ENCODE data around the gene PPARA. TPM values are rescaled to one million over a fixed set of nuclear protein-coding genes. Genes with fewer than 3 reads are reported as not detected.

Gene PPARA
- total and polyA plus RNA-seq, 2 of the 4 experiments (the other 2 are of a cell fraction): 3.1 to 7.0 TPM

DNA sequence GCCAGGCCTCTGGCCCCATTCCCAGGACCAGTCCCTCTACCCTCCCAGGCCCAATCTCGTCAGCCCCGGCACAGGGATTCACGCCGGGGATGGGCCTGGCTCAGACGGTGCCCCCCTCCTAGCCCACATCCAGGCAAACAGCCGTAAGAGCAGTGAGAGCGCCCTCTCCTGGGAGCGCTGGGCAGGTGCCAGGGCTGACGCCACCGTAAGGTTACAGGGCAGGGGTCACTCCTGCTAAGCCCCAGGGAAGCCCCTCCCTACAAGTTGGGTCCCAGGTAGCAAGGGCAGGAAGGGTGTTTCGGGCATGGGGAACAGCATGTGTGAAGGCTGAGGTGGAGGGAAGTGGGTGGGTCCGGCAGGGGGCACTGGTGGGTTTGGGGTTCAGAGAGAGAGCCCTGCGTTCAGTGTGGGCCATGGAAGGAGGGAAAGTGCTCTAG lies 19.2 kb upstream of the PPARA start:
- no peak overlapping the region for H4K8ac ChIP-seq (ENCODE audit: low read depth in 2 of 2, low read length in 2 of 2)
- no peaks in the 10 kb centered on the region for H3K36me3 ChIP-seq (ENCODE audit: control insufficient read depth, insufficient read depth, low read length)
- no peaks in the 10 kb centered on the region for H4K20me1 ChIP-seq (ENCODE audit: insufficient read depth, low read length)
- H2BK15ac ChIP-seq (ENCODE audit: low read depth, low read length): no peak overlapping the region
- TF ChIP-seq, protein P1, sequence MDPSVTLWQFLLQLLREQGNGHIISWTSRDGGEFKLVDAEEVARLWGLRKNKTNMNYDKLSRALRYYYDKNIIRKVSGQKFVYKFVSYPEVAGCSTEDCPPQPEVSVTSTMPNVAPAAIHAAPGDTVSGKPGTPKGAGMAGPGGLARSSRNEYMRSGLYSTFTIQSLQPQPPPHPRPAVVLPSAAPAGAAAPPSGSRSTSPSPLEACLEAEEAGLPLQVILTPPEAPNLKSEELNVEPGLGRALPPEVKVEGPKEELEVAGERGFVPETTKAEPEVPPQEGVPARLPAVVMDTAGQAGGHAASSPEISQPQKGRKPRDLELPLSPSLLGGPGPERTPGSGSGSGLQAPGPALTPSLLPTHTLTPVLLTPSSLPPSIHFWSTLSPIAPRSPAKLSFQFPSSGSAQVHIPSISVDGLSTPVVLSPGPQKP (IDR thresholded peaks at IDR 0.05; ENCODE audit: borderline replicate concordance, low read depth, low read length): no peak
- no peak for TF ChIP-seq MXI1 (IDR thresholded peaks at IDR 0.05; ENCODE audit: borderline replicate concordance, low read depth, low read length)
- TF ChIP-seq, protein P2, sequence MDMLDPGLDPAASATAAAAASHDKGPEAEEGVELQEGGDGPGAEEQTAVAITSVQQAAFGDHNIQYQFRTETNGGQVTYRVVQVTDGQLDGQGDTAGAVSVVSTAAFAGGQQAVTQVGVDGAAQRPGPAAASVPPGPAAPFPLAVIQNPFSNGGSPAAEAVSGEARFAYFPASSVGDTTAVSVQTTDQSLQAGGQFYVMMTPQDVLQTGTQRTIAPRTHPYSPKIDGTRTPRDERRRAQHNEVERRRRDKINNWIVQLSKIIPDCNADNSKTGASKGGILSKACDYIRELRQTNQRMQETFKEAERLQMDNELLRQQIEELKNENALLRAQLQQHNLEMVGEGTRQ (IDR thresholded peaks at IDR 0.05; ENCODE audit: low read depth, low read length): no peak
- TF ChIP-seq, protein P3, sequence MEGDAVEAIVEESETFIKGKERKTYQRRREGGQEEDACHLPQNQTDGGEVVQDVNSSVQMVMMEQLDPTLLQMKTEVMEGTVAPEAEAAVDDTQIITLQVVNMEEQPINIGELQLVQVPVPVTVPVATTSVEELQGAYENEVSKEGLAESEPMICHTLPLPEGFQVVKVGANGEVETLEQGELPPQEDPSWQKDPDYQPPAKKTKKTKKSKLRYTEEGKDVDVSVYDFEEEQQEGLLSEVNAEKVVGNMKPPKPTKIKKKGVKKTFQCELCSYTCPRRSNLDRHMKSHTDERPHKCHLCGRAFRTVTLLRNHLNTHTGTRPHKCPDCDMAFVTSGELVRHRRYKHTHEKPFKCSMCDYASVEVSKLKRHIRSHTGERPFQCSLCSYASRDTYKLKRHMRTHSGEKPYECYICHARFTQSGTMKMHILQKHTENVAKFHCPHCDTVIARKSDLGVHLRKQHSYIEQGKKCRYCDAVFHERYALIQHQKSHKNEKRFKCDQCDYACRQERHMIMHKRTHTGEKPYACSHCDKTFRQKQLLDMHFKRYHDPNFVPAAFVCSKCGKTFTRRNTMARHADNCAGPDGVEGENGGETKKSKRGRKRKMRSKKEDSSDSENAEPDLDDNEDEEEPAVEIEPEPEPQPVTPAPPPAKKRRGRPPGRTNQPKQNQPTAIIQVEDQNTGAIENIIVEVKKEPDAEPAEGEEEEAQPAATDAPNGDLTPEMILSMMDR (conservative IDR thresholded peaks at IDR 0.05; ENCODE audit: low read depth, low read length): peak; percentile 25; the same call in 1 of the 2 replicates
- H3K27me3 ChIP-seq (ENCODE audit: control insufficient read depth, insufficient read depth, low read length): no peaks in the 10 kb centered on the region; the same call in 1 of the 2 replicates
- H2BK20ac ChIP-seq (ENCODE audit: low read depth, low read length): no peak overlapping the region
- POLR2A ChIA-PET (ENCODE audit: unreplicated experiment): no interaction called here
- no peak overlapping the region for H3K4me3 ChIP-seq (ENCODE audit: insufficient read depth, low read depth, low read length)
- in situ Hi-C loops (cut with MboI; ENCODE audit: low sequenced_read_pairs): loop anchor here (25.0 kb wide), 1 partner anchor 406 kb away; the partner anchor contains the start of gene CELSR1
- no peak overlapping the region for H2AFZ ChIP-seq (replicated peaks; ENCODE audit: low read length, poor library complexity)
- no peak overlapping the region for H3K56ac ChIP-seq (ENCODE audit: extremely low read depth, insufficient read depth, low read length)
- no peak overlapping the region for H3K23ac ChIP-seq (ENCODE audit: low read depth, low read length)
- H2BK120ac ChIP-seq (ENCODE audit: low read depth, low read length): no peak overlapping the region
- H3K79me1 ChIP-seq (ENCODE audit: low read depth in 1 of 2, low read length in 2 of 2): no peaks in the 10 kb centered on the region
- no peak overlapping the region for H3K4me2 ChIP-seq (ENCODE audit: low read depth, low read length)
- H2BK5ac ChIP-seq (ENCODE audit: low read depth, low read length, poor library complexity, severe bottlenecking): no peak overlapping the region
- H3K14ac ChIP-seq (replicated peaks; ENCODE audit: low read depth, low read length): no peak overlapping the region
- WGBS, 2 experiments (ENCODE audit: extremely low coverage in 2 of 2, insufficient read length in 1 of 2): 51% methylated on average over 6 of the region's 13 CpGs; no CpG with 5 or more reads in 1 of the 2 experiments
- H3K27ac ChIP-seq (ENCODE audit: insufficient read depth, low read length): no peak overlapping the region
- no peak overlapping the region for H3K18ac ChIP-seq (ENCODE audit: low read depth, low read length)
- no peaks in the 10 kb centered on the region for H3K9me3 ChIP-seq (ENCODE audit: control insufficient read depth, insufficient read depth, low read length)
- no peak overlapping the region for H2AK9ac ChIP-seq (replicated peaks; ENCODE audit: low read depth, low read length, poor library complexity)
- H3K9me1 ChIP-seq (ENCODE audit: insufficient read depth, low read length): peaks cover 2% of the 10 kb centered on the region; the same call in 1 of the 2 replicates
- H2AK5ac ChIP-seq (ENCODE audit: low read depth, low read length): no peak overlapping the region
- CTCF ChIA-PET: no interaction called here
- dilution Hi-C loops (cut with HindIII; ENCODE audit: low sequenced_read_pairs, unreplicated experiment): no loop called here
- ATAC-seq (ENCODE audit: low read depth) (no peak), DNase-seq (no peak)
- intact Hi-C loops (cut with micrococcal nuclease): no loop called here
- H4K91ac ChIP-seq (ENCODE audit: insufficient read depth, low read depth, low read length): no peak overlapping the region
- no peak overlapping the region for H3K9ac ChIP-seq (ENCODE audit: low read depth, low read length)
- no peak overlapping the region for H4K5ac ChIP-seq (ENCODE audit: low read depth, low read length)
- H3K4ac ChIP-seq (ENCODE audit: low read depth, low read length): no peak overlapping the region
- no peaks in the 10 kb centered on the region for H3K4me1 ChIP-seq (ENCODE audit: control insufficient read depth, insufficient read depth, low read length)
- BruUV-seq (replicated peaks): no TSS peak

Measured in IMR-90 (cell line).